ENCODE results near the gene CXCR1.

CXCR1 gene

GRCh38 chr2:218193701-218194100 is 26.9 kb upstream of the CXCR1 start:
- TF ChIP-seq SPI1 (IDR thresholded peaks at IDR 0.05; ENCODE audit: borderline replicate concordance, low read depth) (no peak), CTCF (IDR thresholded peaks at IDR 0.05; ENCODE audit: insufficient read depth, low read length) (no peak), POLR2AphosphoS5 (IDR thresholded peaks at IDR 0.05; ENCODE audit: low read depth) (no peak), GABPA (IDR thresholded peaks at IDR 0.05; ENCODE audit: low read depth) (no peak)
- TF ChIP-seq, protein P1, sequence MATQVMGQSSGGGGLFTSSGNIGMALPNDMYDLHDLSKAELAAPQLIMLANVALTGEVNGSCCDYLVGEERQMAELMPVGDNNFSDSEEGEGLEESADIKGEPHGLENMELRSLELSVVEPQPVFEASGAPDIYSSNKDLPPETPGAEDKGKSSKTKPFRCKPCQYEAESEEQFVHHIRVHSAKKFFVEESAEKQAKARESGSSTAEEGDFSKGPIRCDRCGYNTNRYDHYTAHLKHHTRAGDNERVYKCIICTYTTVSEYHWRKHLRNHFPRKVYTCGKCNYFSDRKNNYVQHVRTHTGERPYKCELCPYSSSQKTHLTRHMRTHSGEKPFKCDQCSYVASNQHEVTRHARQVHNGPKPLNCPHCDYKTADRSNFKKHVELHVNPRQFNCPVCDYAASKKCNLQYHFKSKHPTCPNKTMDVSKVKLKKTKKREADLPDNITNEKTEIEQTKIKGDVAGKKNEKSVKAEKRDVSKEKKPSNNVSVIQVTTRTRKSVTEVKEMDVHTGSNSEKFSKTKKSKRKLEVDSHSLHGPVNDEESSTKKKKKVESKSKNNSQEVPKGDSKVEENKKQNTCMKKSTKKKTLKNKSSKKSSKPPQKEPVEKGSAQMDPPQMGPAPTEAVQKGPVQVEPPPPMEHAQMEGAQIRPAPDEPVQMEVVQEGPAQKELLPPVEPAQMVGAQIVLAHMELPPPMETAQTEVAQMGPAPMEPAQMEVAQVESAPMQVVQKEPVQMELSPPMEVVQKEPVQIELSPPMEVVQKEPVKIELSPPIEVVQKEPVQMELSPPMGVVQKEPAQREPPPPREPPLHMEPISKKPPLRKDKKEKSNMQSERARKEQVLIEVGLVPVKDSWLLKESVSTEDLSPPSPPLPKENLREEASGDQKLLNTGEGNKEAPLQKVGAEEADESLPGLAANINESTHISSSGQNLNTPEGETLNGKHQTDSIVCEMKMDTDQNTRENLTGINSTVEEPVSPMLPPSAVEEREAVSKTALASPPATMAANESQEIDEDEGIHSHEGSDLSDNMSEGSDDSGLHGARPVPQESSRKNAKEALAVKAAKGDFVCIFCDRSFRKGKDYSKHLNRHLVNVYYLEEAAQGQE (IDR thresholded peaks at IDR 0.05; ENCODE audit: insufficient replicate concordance, low read depth): no peak
- Histone ChIP-seq H3K27ac (replicated peaks) (no peak overlapping the region), H3K4me3 (replicated peaks; ENCODE audit: insufficient read depth, low read length) (no peak overlapping the region), H3K27me3 (ENCODE audit: insufficient read depth, poor library complexity, severe bottlenecking) (no peaks in the 10 kb centered on the region)
- DNase-seq (ENCODE audit: low read depth in 1 of 2, low spot score in 1 of 2): no peak

DNA sequence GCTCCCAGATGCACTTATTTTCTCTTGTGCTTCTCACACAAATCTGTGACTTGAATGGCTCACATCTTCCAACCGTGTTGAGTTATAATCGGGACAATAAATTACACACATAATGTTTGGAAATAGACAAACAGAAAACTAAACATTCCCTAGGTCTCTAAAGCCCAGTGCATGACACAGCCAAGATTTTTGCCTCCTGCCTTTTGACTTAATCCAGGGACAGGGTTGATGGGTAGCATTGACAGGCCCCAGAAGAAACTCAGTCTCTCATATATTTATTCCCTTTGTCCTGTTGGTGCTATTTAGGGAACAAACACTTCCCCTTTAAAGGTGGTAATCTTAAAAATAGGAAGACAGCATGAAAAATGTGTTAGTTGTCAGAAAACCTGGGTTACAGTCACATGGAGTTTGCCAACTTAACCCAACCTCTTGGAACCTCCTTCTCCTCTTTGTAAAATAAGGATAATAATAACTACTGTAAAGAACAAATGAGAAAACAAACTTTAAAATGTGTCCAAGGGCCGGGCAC is 26.2 kb upstream of the CXCR1 start:
- Histone ChIP-seq H3K27ac (replicated peaks) (no peak overlapping the region), H3K27me3 (ENCODE audit: insufficient read depth, poor library complexity, severe bottlenecking) (no peaks in the 10 kb centered on the region), H3K4me3 (replicated peaks; ENCODE audit: insufficient read depth, low read length) (no peak overlapping the region)
- no peak for DNase-seq (ENCODE audit: low read depth in 1 of 2, low spot score in 1 of 2)
- no peak for TF ChIP-seq CTCF (IDR thresholded peaks at IDR 0.05; ENCODE audit: insufficient read depth, low read length)
- peak; percentile 90 for TF ChIP-seq SPI1 (IDR thresholded peaks at IDR 0.05; ENCODE audit: borderline replicate concordance, low read depth)
- TF ChIP-seq GABPA (IDR thresholded peaks at IDR 0.05; ENCODE audit: low read depth): no peak
- no peak for TF ChIP-seq POLR2AphosphoS5 (IDR thresholded peaks at IDR 0.05; ENCODE audit: low read depth)
- TF ChIP-seq, protein P1 (IDR thresholded peaks at IDR 0.05; ENCODE audit: insufficient replicate concordance, low read depth): no peak

DNA sequence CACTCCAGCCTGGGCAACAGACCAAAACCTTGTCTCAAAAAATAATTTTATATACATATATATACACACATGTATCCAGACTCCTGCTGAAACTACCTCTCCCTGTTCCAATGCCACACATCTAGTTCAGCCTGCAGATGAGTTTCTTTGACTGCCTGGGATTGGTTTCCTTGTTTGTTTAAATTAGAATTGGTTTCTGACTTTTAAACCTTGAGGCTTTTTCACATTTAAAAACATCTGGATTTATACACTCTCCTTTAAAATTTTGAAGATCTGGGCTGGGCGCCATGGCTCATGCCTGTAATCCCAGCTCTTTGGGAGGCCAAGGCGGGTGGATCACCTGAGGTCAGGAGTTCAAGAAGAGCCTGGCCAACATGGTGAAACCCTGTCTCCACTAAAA is 21.8 kb upstream of the CXCR1 start:
- Histone ChIP-seq H3K27ac (replicated peaks) (no peak overlapping the region), H3K27me3 (ENCODE audit: insufficient read depth, poor library complexity, severe bottlenecking) (no peaks in the 10 kb centered on the region), H3K4me3 (replicated peaks; ENCODE audit: insufficient read depth, low read length) (no peak overlapping the region)
- TF ChIP-seq, protein P1 (IDR thresholded peaks at IDR 0.05; ENCODE audit: insufficient replicate concordance, low read depth): no peak
- no peak for TF ChIP-seq CTCF (IDR thresholded peaks at IDR 0.05; ENCODE audit: insufficient read depth, low read length)
- DNase-seq (ENCODE audit: low read depth in 1 of 2, low spot score in 1 of 2): no peak

Data from HL-60 (cell line).